ENCODE data around the gene DLGAP3.

GRCh38 chr1:34928699-34929496, 552 bp downstream of the DLGAP3 start:
- TF ChIP-seq CTBP1 (IDR thresholded peaks at IDR 0.05; ENCODE audit: borderline replicate concordance) (no peak), ZNF384 (IDR thresholded peaks at IDR 0.05) (no peak), FOXA1 (IDR thresholded peaks at IDR 0.05) (no peak), TARDBP (IDR thresholded peaks at IDR 0.05) (peak; percentile 31; the same call in 1 of the 2 replicates), HDGF (IDR thresholded peaks at IDR 0.05; ENCODE audit: borderline replicate concordance) (no peak), BHLHE40 (IDR thresholded peaks at IDR 0.05; ENCODE audit: borderline replicate concordance) (no peak)

Measured in HEK293T (cell line).